ENCODE results near the gene ADAMTS18. TPM values are rescaled to one million over a fixed set of nuclear protein-coding genes. Genes with fewer than 3 reads are reported as not detected.

Gene ADAMTS18
- total and polyA plus RNA-seq, 2 donors from 2014 or later: 0.06 to 0.60 TPM

- intact Hi-C loops (cut with DNase I): no loop called here
- no peak overlapping the region for H3K27ac ChIP-seq (ENCODE audit: low read depth in 2 of 2, low read length in 2 of 2)
- no peaks in the 10 kb centered on the region for H3K36me3 ChIP-seq (ENCODE audit: control insufficient read depth in 2 of 3, insufficient read depth in 3 of 3, low read length in 3 of 3)
- no peak overlapping the region for H3K4me3 ChIP-seq (ENCODE audit: low read length in 3 of 3)
- H3K27me3 ChIP-seq (ENCODE audit: control insufficient read depth, insufficient read depth, low read length): no peaks in the 10 kb centered on the region
- no peak for DNase-seq
- no peaks in the 10 kb centered on the region for H3K9me3 ChIP-seq (ENCODE audit: control insufficient read depth in 2 of 3, insufficient read depth in 1 of 3, low read length in 3 of 3)
- TF ChIP-seq, protein P1, sequence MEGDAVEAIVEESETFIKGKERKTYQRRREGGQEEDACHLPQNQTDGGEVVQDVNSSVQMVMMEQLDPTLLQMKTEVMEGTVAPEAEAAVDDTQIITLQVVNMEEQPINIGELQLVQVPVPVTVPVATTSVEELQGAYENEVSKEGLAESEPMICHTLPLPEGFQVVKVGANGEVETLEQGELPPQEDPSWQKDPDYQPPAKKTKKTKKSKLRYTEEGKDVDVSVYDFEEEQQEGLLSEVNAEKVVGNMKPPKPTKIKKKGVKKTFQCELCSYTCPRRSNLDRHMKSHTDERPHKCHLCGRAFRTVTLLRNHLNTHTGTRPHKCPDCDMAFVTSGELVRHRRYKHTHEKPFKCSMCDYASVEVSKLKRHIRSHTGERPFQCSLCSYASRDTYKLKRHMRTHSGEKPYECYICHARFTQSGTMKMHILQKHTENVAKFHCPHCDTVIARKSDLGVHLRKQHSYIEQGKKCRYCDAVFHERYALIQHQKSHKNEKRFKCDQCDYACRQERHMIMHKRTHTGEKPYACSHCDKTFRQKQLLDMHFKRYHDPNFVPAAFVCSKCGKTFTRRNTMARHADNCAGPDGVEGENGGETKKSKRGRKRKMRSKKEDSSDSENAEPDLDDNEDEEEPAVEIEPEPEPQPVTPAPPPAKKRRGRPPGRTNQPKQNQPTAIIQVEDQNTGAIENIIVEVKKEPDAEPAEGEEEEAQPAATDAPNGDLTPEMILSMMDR (IDR thresholded peaks at IDR 0.05; ENCODE audit: borderline replicate concordance, extremely low read depth, insufficient read depth): no peak
- FAIRE-seq: no peak
- H3K9ac ChIP-seq (ENCODE audit: low read length in 3 of 3): no peak overlapping the region
- H3K4me1 ChIP-seq (ENCODE audit: control insufficient read depth in 2 of 3, insufficient read depth in 2 of 3, low read depth in 1 of 3, low read length in 3 of 3): no peaks in the 10 kb centered on the region
Measured at GRCh38 chr16:77323695-77324094, 111.1 kb downstream of the ADAMTS18 start.

GRCh38 chr16:77322757-77323156 is 112.1 kb downstream of the ADAMTS18 start:
- H3K4me1 ChIP-seq (ENCODE audit: control insufficient read depth in 2 of 3, insufficient read depth in 2 of 3, low read depth in 1 of 3, low read length in 3 of 3): no peaks in the 10 kb centered on the region
- intact Hi-C loops (cut with DNase I): no loop called here
- DNase-seq (no peak), FAIRE-seq (no peak)
- H3K9me3 ChIP-seq (ENCODE audit: control insufficient read depth in 2 of 3, insufficient read depth in 1 of 3, low read length in 3 of 3): no peaks in the 10 kb centered on the region
- no peaks in the 10 kb centered on the region for H3K27me3 ChIP-seq (ENCODE audit: control insufficient read depth, insufficient read depth, low read length)
- no peak overlapping the region for H3K27ac ChIP-seq (ENCODE audit: low read depth in 2 of 2, low read length in 2 of 2)
- H3K9ac ChIP-seq (ENCODE audit: low read length in 3 of 3): no peak overlapping the region
- no peak overlapping the region for H3K4me3 ChIP-seq (ENCODE audit: low read length in 3 of 3)
- no peaks in the 10 kb centered on the region for H3K36me3 ChIP-seq (ENCODE audit: control insufficient read depth in 2 of 3, insufficient read depth in 3 of 3, low read length in 3 of 3)
- TF ChIP-seq, protein P1 (IDR thresholded peaks at IDR 0.05; ENCODE audit: borderline replicate concordance, extremely low read depth, insufficient read depth): no peak

DNA sequence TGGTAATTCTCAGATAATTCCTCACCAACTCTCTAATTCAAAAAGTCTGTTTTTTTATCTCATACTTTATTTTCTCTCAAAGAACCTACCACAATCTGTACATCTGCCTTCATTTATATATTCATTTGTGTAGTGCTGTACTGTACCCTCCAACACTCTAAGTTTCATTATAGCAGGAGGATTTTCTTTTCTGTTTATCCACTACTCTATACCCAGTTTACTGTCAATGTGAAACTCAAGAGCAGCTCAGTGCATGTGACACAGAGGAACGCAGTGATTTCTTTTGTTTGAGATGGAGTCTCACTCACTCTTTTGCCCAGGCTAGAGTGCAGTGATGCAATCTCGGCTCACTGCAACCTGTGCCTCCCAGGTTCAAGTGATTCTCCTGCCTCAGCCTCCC is 117.8 kb downstream of the ADAMTS18 start:
- no peak overlapping the region for H3K9ac ChIP-seq (ENCODE audit: low read length in 3 of 3)
- H3K9me3 ChIP-seq (ENCODE audit: control insufficient read depth in 2 of 3, insufficient read depth in 1 of 3, low read length in 3 of 3): no peaks in the 10 kb centered on the region
- FAIRE-seq: no peak
- H3K27ac ChIP-seq (ENCODE audit: low read depth in 2 of 2, low read length in 2 of 2): no peak overlapping the region
- no peaks in the 10 kb centered on the region for H3K4me1 ChIP-seq (ENCODE audit: control insufficient read depth in 2 of 3, insufficient read depth in 2 of 3, low read depth in 1 of 3, low read length in 3 of 3)
- H3K27me3 ChIP-seq (ENCODE audit: control insufficient read depth, insufficient read depth, low read length): no peaks in the 10 kb centered on the region
- intact Hi-C loops (cut with DNase I): no loop called here
- H3K36me3 ChIP-seq (ENCODE audit: control insufficient read depth in 2 of 3, insufficient read depth in 3 of 3, low read length in 3 of 3): no peaks in the 10 kb centered on the region
- no peak overlapping the region for H3K4me3 ChIP-seq (ENCODE audit: low read length in 3 of 3)
- no peak for DNase-seq
- TF ChIP-seq, protein P1 (IDR thresholded peaks at IDR 0.05; ENCODE audit: borderline replicate concordance, extremely low read depth, insufficient read depth): no peak

- Histone ChIP-seq H3K9ac (ENCODE audit: low read length in 3 of 3) (no peak overlapping the region), H3K27me3 (ENCODE audit: control insufficient read depth, insufficient read depth, low read length) (no peaks in the 10 kb centered on the region), H3K36me3 (ENCODE audit: control insufficient read depth in 2 of 3, insufficient read depth in 3 of 3, low read length in 3 of 3) (no peaks in the 10 kb centered on the region), H3K27ac (ENCODE audit: low read depth in 2 of 2, low read length in 2 of 2) (no peak overlapping the region), H3K4me3 (ENCODE audit: low read length in 3 of 3) (no peak overlapping the region), H3K9me3 (ENCODE audit: control insufficient read depth in 2 of 3, insufficient read depth in 1 of 3, low read length in 3 of 3) (no peaks in the 10 kb centered on the region), H3K4me1 (ENCODE audit: control insufficient read depth in 2 of 3, insufficient read depth in 2 of 3, low read depth in 1 of 3, low read length in 3 of 3) (no peaks in the 10 kb centered on the region)
- intact Hi-C loops (cut with DNase I): no loop called here
- DNase-seq: no peak
- TF ChIP-seq, protein P1 (IDR thresholded peaks at IDR 0.05; ENCODE audit: borderline replicate concordance, extremely low read depth, insufficient read depth): no peak
- FAIRE-seq: no peak
Measured at GRCh38 chr16:77310877-77311276, 124.0 kb downstream of the ADAMTS18 start.

All from kidney (tissue), 14 donors.